HepG2 (cell line): ENCODE measurements around the gene SRF. TPM values are rescaled to one million over a fixed set of nuclear protein-coding genes. Genes with fewer than 3 reads are reported as not detected.

Experiments
- FOXC1 ChIP-seq: sonication (generic); formaldehyde crosslinking; IDR thresholded peaks from 2 replicates; pipeline ENCODE4 v1.8.0; 2022; ENCODE audit warnings: mild to moderate bottlenecking, missing genetic modification reagents, borderline replicate concordance
- NFIC ChIP-seq: IDR thresholded peaks from 2 replicates; pipeline ENCODE4 v1.6.1; 2012; ENCODE audit warnings: mild to moderate bottlenecking, low read length, inconsistent platforms
- PRMT3 ChIP-seq: sonication (generic); formaldehyde crosslinking; IDR thresholded peaks from 2 replicates; pipeline ENCODE4 v1.8.1; 2022; ENCODE audit warnings: low read depth, mild to moderate bottlenecking, moderate library complexity, missing genetic modification reagents, borderline replicate concordance
- SAP130 ChIP-seq: IDR thresholded peaks from 2 replicates; pipeline ENCODE4 v1.6.1; 2016; ENCODE audit warnings: low read depth
- WIZ ChIP-seq: sonication (generic); formaldehyde crosslinking; IDR thresholded peaks from 2 replicates; pipeline ENCODE4 v1.5.1; 2020; ENCODE audit warnings: mild to moderate bottlenecking, missing genetic modification reagents
- ZNF225 ChIP-seq: sonication (generic); formaldehyde crosslinking; IDR thresholded peaks from 2 replicates; pipeline ENCODE4 v1.4.0; 2020; ENCODE audit warnings: mild to moderate bottlenecking, missing genetic modification reagents
- ZNF234 ChIP-seq: sonication (generic); formaldehyde crosslinking; conservative IDR thresholded peaks from 2 replicates; pipeline ENCODE4 v1.5.1; 2020; ENCODE audit warnings: mild to moderate bottlenecking, missing genetic modification reagents
- ZNF543 ChIP-seq: sonication (generic); formaldehyde crosslinking; IDR thresholded peaks from 2 replicates; pipeline ENCODE4 v1.4.0; 2020; ENCODE audit warnings: mild to moderate bottlenecking, missing genetic modification reagents
- ZNF646 ChIP-seq: sonication (generic); formaldehyde crosslinking; IDR thresholded peaks from 2 replicates; pipeline ENCODE4 v1.9.0; 2021; ENCODE audit warnings: mild to moderate bottlenecking, missing genetic modification reagents
- ZNF800 ChIP-seq: sonication (generic); formaldehyde crosslinking; IDR thresholded peaks from 2 replicates; pipeline ENCODE4 v1.4.0; 2020; ENCODE audit warnings: missing genetic modification reagents
- polyA plus RNA-seq, 8 experiments: library from polyadenylated mRNA; depleted of rRNA in 3 of 8; stranded (reverse) in 7 of 8; unstranded in 1 of 8; fragments of >200 nt; fragmentation: Illumina TruSeq in 4 of 8; extraction: Trizol in 4 of 8; gene quantifications; 2 replicates each; pipeline versions ENCODE4 v1.2.1 to v1.2.3, GENCODE V29; 2011 to 2016; ENCODE audit warnings: low read depth in 4 of 8, missing spikeins in 1 of 8, mixed read lengths in 1 of 8; ENCODE audit not compliant: insufficient read depth in 1 of 8
- total RNA-seq, 5 experiments: library from RNA; depleted of rRNA; stranded (reverse); fragments of >200 nt; fragmentation: Illumina TruSeq; extraction: Trizol; gene quantifications; 2 replicates each; pipeline ENCODE4 v1.2.3, GENCODE V29; 2016; ENCODE audit warnings: low read depth in 1 of 5
- TF ChIP-seq, protein P1 (sequence below): sonication (generic); formaldehyde crosslinking; IDR thresholded peaks from 2 replicates; pipeline ENCODE4 v1.8.0; 2023; ENCODE audit warnings: mild to moderate bottlenecking, missing genetic modification reagents
- TF ChIP-seq, protein P2 (sequence below): sonication (generic); formaldehyde crosslinking; IDR thresholded peaks from 2 replicates; pipeline ENCODE4 v1.4.0; 2020; ENCODE audit warnings: missing genetic modification reagents
- TF ChIP-seq, protein P3 (sequence below): IDR thresholded peaks from 2 replicates; pipeline ENCODE4 v1.6.1; 2016; ENCODE audit warnings: missing compliant biosample characterization, missing genetic modification reagents, borderline replicate concordance
- TF ChIP-seq, protein P4 (sequence below): sonication (generic); formaldehyde crosslinking; IDR thresholded peaks from 2 replicates; pipeline ENCODE4 v1.4.0; 2020; ENCODE audit warnings: low read depth, mild to moderate bottlenecking, missing genetic modification reagents

The SRF gene
- total and polyA plus RNA-seq, 2 of the 13 experiments (the other 11 are each of a cell fraction or from before 2014, with no cell fraction given): 25.5 to 44.1 TPM

- TF ChIP-seq, protein P1, sequence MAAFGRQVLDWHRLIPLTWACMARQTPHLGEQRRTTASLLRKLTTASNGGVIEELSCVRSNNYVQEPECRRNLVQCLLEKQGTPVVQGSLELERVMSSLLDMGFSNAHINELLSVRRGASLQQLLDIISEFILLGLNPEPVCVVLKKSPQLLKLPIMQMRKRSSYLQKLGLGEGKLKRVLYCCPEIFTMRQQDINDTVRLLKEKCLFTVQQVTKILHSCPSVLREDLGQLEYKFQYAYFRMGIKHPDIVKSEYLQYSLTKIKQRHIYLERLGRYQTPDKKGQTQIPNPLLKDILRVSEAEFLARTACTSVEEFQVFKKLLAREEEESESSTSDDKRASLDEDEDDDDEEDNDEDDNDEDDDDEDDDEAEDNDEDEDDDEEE (CRISPR knock-in tag): peak; percentile 26; the same call in 1 of the 2 replicates
- TF ChIP-seq ZNF646 (CRISPR knock-in tag) (no peak), WIZ (peak; percentile 84), SAP130 (CRISPR knock-in tag) (peak; percentile 99), ZNF225 (CRISPR knock-in tag) (peak; percentile 41; the same call in 1 of the 2 replicates), NFIC (no peak), PRMT3 (CRISPR knock-in tag) (no peak), FOXC1 (CRISPR knock-in tag) (peak; percentile 71; the same call in 1 of the 2 replicates), ZNF543 (CRISPR knock-in tag) (0 out of 2 replicates have a peak, but pooled peaks have one; percentile 76), ZNF234 (CRISPR knock-in tag) (no peak), ZNF800 (CRISPR knock-in tag) (no peak)
- TF ChIP-seq, protein P2, sequence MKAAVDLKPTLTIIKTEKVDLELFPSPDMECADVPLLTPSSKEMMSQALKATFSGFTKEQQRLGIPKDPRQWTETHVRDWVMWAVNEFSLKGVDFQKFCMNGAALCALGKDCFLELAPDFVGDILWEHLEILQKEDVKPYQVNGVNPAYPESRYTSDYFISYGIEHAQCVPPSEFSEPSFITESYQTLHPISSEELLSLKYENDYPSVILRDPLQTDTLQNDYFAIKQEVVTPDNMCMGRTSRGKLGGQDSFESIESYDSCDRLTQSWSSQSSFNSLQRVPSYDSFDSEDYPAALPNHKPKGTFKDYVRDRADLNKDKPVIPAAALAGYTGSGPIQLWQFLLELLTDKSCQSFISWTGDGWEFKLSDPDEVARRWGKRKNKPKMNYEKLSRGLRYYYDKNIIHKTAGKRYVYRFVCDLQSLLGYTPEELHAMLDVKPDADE (CRISPR knock-in tag): 0 out of 2 replicates have a peak, but pooled peaks have one; percentile 63
- TF ChIP-seq, protein P3, sequence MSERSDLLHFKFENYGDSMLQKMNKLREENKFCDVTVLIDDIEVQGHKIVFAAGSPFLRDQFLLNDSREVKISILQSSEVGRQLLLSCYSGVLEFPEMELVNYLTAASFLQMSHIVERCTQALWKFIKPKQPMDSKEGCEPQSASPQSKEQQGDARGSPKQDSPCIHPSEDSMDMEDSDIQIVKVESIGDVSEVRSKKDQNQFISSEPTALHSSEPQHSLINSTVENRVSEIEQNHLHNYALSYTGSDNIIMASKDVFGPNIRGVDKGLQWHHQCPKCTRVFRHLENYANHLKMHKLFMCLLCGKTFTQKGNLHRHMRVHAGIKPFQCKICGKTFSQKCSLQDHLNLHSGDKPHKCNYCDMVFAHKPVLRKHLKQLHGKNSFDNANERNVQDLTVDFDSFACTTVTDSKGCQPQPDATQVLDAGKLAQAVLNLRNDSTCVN (CRISPR knock-in tag): peak; percentile 77
- TF ChIP-seq, protein P4, sequence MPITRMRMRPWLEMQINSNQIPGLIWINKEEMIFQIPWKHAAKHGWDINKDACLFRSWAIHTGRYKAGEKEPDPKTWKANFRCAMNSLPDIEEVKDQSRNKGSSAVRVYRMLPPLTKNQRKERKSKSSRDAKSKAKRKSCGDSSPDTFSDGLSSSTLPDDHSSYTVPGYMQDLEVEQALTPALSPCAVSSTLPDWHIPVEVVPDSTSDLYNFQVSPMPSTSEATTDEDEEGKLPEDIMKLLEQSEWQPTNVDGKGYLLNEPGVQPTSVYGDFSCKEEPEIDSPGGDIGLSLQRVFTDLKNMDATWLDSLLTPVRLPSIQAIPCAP (CRISPR knock-in tag): no peak
Observed at GRCh38 chr6:43181942-43182860, 11.1 kb downstream of the SRF start, which contains the start of gene CUL9 (continued).
